ENCODE results near the gene APOA5.
"Not testable (repeated sequence)": the region's sequence is repeated elsewhere in the genome, so short reads cannot be mapped to it uniquely, and the experiment has no call there.

Gene APOA5

GRCh38 chr11:116791813-116792143, at the start of gene APOA5:
APOA5 (minus strand) TSS chr11:116791879; CDS start chr11:116791860, 19 bp downstream.
- DNase-seq (ENCODE audit: low read depth) = no peak

DNA sequence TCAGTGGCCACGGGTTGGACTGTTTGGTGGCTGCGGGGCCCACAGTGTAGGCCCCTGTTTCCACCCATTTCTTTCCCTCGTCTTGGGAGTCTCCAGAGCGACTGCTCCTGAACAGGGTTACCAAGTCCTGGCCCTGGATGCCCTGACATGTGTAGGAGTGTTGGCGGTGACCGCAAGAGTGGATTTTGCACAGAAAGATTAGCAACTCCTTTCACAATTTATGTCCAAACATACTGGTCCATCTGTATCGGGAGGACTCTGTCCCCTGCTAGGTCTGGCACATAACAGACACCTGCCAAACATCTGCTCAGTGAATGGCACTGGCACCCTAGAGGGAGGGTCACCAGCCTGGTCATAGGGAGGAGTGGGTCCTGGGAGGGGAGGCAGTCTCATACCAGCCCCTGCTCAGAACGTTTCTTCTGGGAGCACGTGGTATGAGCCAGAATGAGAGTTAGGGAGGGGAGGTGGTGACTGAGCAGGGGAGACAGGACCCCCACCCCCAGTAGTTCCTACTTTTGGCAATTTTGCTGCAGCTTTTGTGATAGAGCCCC, 49.1 kb upstream of the APOA5 start:
- DNase-seq (ENCODE audit: low read depth) = no peak

DNA sequence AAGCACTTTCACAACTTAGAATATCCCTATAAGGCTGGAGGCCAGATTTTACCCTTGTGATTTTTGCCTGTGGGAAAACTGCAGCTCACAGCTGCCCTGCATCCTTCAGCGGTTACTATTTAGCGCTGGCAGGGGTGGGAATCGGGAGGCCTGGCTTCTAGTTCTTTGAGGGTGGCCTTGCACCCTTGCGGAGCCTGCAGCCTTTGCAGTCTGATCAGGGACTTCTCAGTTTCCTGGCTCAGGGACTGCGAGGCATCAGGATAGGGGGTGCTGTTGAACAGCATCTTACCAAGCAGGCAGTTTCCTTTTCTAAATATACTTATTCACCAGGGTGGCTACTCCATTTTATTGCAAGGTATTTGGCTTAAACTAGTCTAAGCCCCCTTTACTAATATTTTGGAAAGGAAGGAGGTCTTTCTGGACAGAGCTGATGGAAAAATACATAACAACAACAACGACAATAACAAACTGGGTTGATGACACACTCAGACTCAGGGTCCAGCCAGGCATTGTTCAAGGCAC, 48.6 kb upstream of the APOA5 start:
- DNase-seq (ENCODE audit: low read depth) = no peak

GRCh38 chr11:116838321-116839084, 46.8 kb upstream of the APOA5 start:
- DNase-seq (ENCODE audit: low read depth) = no peak

DNA sequence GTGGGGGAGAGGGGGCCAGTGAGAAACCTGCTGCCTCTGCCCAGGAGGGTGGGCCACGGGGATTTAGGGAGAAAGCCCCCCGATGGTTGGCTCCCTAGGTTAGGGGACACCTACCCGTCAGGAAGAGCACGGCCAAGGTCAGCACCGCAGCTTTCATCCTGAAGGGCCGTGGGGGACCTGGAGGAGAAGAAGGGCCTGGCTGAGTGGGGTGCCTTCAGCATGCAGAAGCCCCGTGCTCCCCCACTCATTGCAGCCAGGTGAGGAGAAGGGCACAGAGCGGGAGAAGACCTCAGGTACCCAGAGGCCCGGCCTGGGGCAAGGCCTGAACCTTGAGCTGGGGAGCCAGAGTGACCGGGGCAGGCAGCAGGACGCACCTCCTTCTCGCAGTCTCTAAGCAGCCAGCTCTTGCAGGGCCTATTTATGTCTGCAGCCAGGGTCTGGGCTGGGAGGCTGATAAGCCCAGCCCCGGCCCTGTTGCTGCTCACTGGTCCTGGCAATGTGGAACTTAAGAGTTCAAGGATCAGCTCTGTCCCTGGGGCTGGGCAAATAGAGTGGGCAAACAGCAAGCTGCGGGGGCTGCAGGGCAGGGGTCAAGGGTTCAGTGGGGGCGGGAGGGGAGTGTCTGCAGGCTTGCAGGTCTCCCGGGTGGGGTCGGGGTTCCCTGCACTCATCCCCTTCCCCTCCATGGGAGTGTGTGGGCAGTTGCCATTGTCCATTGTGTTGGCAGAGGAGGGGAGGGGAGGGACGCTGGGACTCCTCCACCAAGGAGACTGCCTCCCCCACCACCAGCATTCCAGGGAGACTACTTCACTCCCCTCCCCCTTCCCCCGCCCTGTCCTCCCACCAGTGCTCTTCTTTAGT, 45.8 kb upstream of the APOA5 start, which contains the start of gene APOA1:
Gene APOA1, minus strand, starts transcription at position 392 of the 861 bp plus-strand sequence. Its CDS starts 235 bp downstream, at position 157.
- no peak for DNase-seq (ENCODE audit: low read depth)

GRCh38 chr11:116836632-116836991, 44.9 kb upstream of the APOA5 start:
- DNase-seq (ENCODE audit: low read depth) = no peak

GRCh38 chr11:116835791-116836631, 44.3 kb upstream of the APOA5 start:
- peak; percentile 64 for DNase-seq (ENCODE audit: low read depth)

GRCh38 chr11:116835042-116835772, 43.5 kb upstream of the APOA5 start:
- DNase-seq (ENCODE audit: low read depth) = no peak

- not testable (repeated sequence) for DNase-seq (ENCODE audit: low read depth)
These were observed 42.9 kb upstream of the APOA5 start for GRCh38 chr11:116834535-116835041.

- no peak for DNase-seq (ENCODE audit: low read depth)
These were observed 42.3 kb upstream of the APOA5 start for GRCh38 chr11:116833816-116834534.

DNA sequence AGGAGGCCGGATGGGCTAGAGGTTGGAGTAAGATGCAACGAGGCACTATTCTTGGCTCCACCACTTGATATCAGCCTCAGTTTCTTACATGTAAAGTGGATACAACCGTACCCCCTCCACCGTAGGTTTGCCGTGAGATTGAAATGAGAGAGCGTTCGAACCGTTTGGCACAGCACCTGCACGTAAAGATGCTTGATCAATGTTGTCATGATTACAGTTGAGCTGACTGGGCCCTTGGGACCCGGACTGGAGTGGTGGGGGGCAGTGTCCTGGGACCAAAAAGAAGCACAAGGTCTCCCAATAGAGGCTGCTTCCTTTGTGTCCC, 41.8 kb upstream of the APOA5 start:
- no peak for DNase-seq (ENCODE audit: low read depth)

GRCh38 chr11:116832350-116833290, 40.9 kb upstream of the APOA5 start:
- no peak for DNase-seq (ENCODE audit: low read depth)

DNA sequence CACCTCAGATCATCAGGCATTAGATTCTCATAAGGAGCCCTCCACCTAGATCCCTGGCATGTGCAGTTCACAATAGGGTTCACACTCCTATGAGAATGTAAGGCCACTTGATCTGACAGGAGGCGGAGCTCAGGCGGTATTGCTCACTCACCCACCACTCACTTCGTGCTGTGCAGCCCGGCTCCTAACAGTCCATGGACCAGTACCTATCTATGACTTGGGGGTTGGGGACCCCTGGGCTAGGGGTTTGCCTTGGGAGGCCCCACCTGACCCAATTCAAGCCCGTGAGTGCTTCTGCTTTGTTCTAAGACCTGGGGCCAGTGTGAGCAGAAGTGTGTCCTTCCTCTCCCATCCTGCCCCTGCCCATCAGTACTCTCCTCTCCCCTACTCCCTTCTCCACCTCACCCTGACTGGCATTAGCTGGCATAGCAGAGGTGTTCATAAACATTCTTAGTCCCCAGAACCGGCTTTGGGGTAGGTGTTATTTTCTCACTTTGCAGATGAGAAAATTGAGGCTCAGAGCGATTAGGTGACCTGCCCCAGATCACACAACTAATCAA, 40.2 kb upstream of the APOA5 start:
- no peak for DNase-seq (ENCODE audit: low read depth)

DNA sequence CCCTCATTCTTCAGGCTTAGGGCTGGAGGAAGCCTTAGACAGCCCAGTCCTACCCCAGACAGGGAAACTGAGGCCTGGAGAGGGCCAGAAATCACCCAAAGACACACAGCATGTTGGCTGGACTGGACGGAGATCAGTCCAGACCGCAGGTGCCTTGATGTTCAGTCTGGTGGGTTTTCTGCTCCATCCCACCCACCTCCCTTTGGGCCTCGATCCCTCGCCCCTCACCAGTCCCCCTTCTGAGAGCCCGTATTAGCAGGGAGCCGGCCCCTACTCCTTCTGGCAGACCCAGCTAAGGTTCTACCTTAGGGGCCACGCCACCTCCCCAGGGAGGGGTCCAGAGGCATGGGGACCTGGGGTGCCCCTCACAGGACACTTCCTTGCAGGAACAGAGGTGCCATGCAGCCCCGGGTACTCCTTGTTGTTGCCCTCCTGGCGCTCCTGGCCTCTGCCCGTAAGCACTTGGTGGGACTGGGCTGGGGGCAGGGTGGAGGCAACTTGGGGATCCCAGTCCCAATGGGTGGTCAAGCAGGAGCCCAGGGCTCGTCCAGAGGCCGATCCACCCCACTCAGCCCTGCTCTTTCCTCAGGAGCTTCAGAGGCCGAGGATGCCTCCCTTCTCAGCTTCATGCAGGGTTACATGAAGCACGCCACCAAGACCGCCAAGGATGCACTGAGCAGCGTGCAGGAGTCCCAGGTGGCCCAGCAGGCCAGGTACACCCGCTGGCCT, 38.7 kb upstream of the APOA5 start:
- DNase-seq (ENCODE audit: low read depth) = no peak

DNA sequence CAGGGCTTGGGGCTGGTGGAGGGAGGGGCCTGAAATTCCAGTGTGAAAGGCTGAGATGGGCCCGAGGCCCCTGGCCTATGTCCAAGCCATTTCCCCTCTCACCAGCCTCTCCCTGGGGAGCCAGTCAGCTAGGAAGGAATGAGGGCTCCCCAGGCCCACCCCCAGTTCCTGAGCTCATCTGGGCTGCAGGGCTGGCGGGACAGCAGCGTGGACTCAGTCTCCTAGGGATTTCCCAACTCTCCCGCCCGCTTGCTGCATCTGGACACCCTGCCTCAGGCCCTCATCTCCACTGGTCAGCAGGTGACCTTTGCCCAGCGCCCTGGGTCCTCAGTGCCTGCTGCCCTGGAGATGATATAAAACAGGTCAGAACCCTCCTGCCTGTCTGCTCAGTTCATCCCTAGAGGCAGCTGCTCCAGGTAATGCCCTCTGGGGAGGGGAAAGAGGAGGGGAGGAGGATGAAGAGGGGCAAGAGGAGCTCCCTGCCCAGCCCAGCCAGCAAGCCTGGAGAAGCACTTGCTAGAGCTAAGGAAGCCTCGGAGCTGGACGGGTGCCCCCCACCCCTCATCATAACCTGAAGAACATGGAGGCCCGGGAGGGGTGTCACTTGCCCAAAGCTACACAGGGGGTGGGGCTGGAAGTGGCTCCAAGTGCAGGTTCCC, 38.0 kb upstream of the APOA5 start, which contains the start of gene APOC3:
Gene APOC3, plus strand, starts transcription at position 383 of the 659 bp plus-strand sequence. CDS start 676 bp downstream, outside the sequence.
- no peak for DNase-seq (ENCODE audit: low read depth)

- no peak for DNase-seq (ENCODE audit: low read depth)
These were observed 37.2 kb upstream of the APOA5 start for GRCh38 chr11:116828632-116829524.
